CD4-positive, alpha-beta memory T cell (primary cell): Measurements from ENCODE around the gene DGKD. TPM values are rescaled to one million over a fixed set of nuclear protein-coding genes. Genes with fewer than 3 reads are reported as not detected.

Experiments
- CTCF ChIA-PET: fragments of 350-600 bp; sonication (Branson Sonifier 250); formaldehyde crosslinking; loops from one replicate; lab custom pipeline; 2021; ENCODE audit warnings: inconsistent platforms; ENCODE audit not compliant: partially characterized antibody; lab: Charles Lee
- POLR2A ChIA-PET: fragments of 350-600 bp; sonication (Branson Sonifier 250); formaldehyde crosslinking; loops from one replicate; lab custom pipeline; 2021; ENCODE audit not compliant: partially characterized antibody; lab: Charles Lee
- DNase-seq, 5 donors: peaks; one replicate each; pipeline versions ENCODE4 v3.0.0 to v3.0.0-alpha.2; 2020 to 2022; ENCODE audit warnings: mixed read lengths in 1 of 5
- H3K27ac ChIP-seq: one replicate; pipeline ENCODE4 v1.7.0; 2013; ENCODE audit warnings: low read depth, low read length
- H3K27me3 ChIP-seq: 2 replicates; pipeline ENCODE4 v1.7.0; 2013; ENCODE audit warnings: mild to moderate bottlenecking, low read length, moderate library complexity; ENCODE audit not compliant: insufficient read depth
- H3K36me3 ChIP-seq: 2 replicates; pipeline ENCODE4 v1.7.0; 2013; ENCODE audit warnings: mild to moderate bottlenecking, low read length, moderate library complexity; ENCODE audit not compliant: insufficient read depth
- H3K4me1 ChIP-seq: 2 replicates; pipeline ENCODE4 v1.7.0; 2013; ENCODE audit warnings: mild to moderate bottlenecking, low read length, moderate library complexity; ENCODE audit not compliant: insufficient read depth
- H3K4me3 ChIP-seq, 2 donors: one replicate each; pipeline ENCODE4 v1.7.0; 2013; ENCODE audit warnings: low read length in 2 of 2, mild to moderate bottlenecking in 1 of 2
- H3K9me3 ChIP-seq, 2 donors: one replicate each; pipeline ENCODE4 v1.7.0; 2013; ENCODE audit warnings: low read length in 2 of 2, control low read depth in 1 of 2; ENCODE audit not compliant: control insufficient read depth in 1 of 2
- H3K27ac Mint-ChIP-seq, 7 donors: one replicate each; pipeline ENCODE4 v1.8.0; 2020 to 2021; ENCODE audit warnings: mixed read lengths in 7 of 7, mild to moderate bottlenecking in 6 of 7, inconsistent platforms in 3 of 7, moderate library complexity in 3 of 7
- H3K27me3 Mint-ChIP-seq, 2 donors: one replicate each; pipeline ENCODE4 v1.8.0; 2020 to 2021; ENCODE audit warnings: mixed read lengths in 2 of 2
- H3K36me3 Mint-ChIP-seq, 2 donors: one replicate each; pipeline ENCODE4 v1.8.0; 2020 to 2021; ENCODE audit warnings: mixed read lengths in 2 of 2, inconsistent platforms in 1 of 2, mild to moderate bottlenecking in 1 of 2
- H3K4me1 Mint-ChIP-seq, 4 donors: one replicate each; pipeline ENCODE4 v1.8.0; 2020 to 2021; ENCODE audit warnings: mixed read lengths in 4 of 4, mild to moderate bottlenecking in 1 of 4
- H3K4me3 Mint-ChIP-seq, 8 donors: one replicate each; pipeline ENCODE4 v1.8.0; 2020 to 2021; ENCODE audit warnings: mixed read lengths in 8 of 8, mild to moderate bottlenecking in 7 of 8, moderate library complexity in 6 of 8, inconsistent platforms in 3 of 8
- H3K9me3 Mint-ChIP-seq, 8 donors: one replicate each; pipeline ENCODE4 v1.8.0; 2020 to 2021; ENCODE audit warnings: mixed read lengths in 8 of 8, mild to moderate bottlenecking in 5 of 8, inconsistent platforms in 3 of 8, moderate library complexity in 1 of 8
- intact Hi-C: fragments of 100-400 bp; cut with micrococcal nuclease; formaldehyde crosslinking; loops from one replicate; pipeline ENCODE4 v1.15.1; 2023
- polyA plus RNA-seq, 2 donors: library from polyadenylated mRNA; unstranded; fragments of 300-500 nt; fragmentation: Illumina TruSeq; gene quantifications; one replicate each; pipeline ENCODE4 v1.2.3, GENCODE V29; 2021
- total RNA-seq, 2 experiments: library from RNA; stranded (reverse); gene quantifications; one replicate each; pipeline ENCODE4 v1.2.3, GENCODE V29; 2021

Gene DGKD
- total and polyA plus RNA-seq, 4 experiments from 2014 or later: 8.9 to 136 (median 78.8) TPM

- H3K36me3 ChIP-seq: peaks cover 24% of the 10 kb centered on the region
- no peak overlapping the region for H3K4me3 ChIP-seq
- Mint-ChIP-seq H3K4me3 (no peak overlapping the region), H3K27ac (peak overlapping the region in 2 of 7 donors; percentile 37 to 85), H3K27me3 (no peaks in the 10 kb centered on the region), H3K4me1 (no peaks in the 10 kb centered on the region), H3K36me3 (peaks cover 53 to 63% of the 10 kb centered on the region in 2 donors), H3K9me3 (no peaks in the 10 kb centered on the region)
- DNase-seq: no peak
- H3K27ac ChIP-seq: no peak overlapping the region
- no peaks in the 10 kb centered on the region for H3K27me3 ChIP-seq
- intact Hi-C loops: no loop called here
- ChIA-PET POLR2A (no interaction called here), CTCF (no interaction called here)
- H3K4me1 ChIP-seq: no peaks in the 10 kb centered on the region
- no peaks in the 10 kb centered on the region for H3K9me3 ChIP-seq
Observed at GRCh38 chr2:233470839-233471238, 116.5 kb downstream of the DGKD start.

- intact Hi-C loops: no loop called here
- DNase-seq: no peak
- Mint-ChIP-seq H3K27ac (no peak overlapping the region), H3K27me3 (no peaks in the 10 kb centered on the region), H3K4me1 (no peaks in the 10 kb centered on the region), H3K36me3 (peaks cover 47 to 58% of the 10 kb centered on the region in 2 donors), H3K9me3 (no peaks in the 10 kb centered on the region), H3K4me3 (no peak overlapping the region)
- Histone ChIP-seq H3K27ac (no peak overlapping the region), H3K4me3 (no peak overlapping the region), H3K27me3 (no peaks in the 10 kb centered on the region), H3K36me3 (peaks cover 24% of the 10 kb centered on the region), H3K4me1 (no peaks in the 10 kb centered on the region), H3K9me3 (no peaks in the 10 kb centered on the region)
- ChIA-PET CTCF (no interaction called here), POLR2A (no interaction called here)
Observed at GRCh38 chr2:233471291-233472035, 117.2 kb downstream of the DGKD start.

GRCh38 chr2:233473386-233473791, 119.1 kb downstream of the DGKD start:
- no peaks in the 10 kb centered on the region for H3K27me3 ChIP-seq
- ChIA-PET POLR2A (no interaction called here), CTCF (no interaction called here)
- intact Hi-C loops: no loop called here
- no peak overlapping the region for H3K27ac ChIP-seq
- Mint-ChIP-seq H3K36me3 (peaks cover 30 to 45% of the 10 kb centered on the region in 2 donors), H3K4me1 (no peaks in the 10 kb centered on the region), H3K9me3 (no peaks in the 10 kb centered on the region), H3K27me3 (no peaks in the 10 kb centered on the region), H3K4me3 (no peak overlapping the region), H3K27ac (peak overlapping the region in 1 of 7 donors; percentile 62)
- peaks cover 9% of the 10 kb centered on the region for H3K36me3 ChIP-seq
- DNase-seq: no peak
- no peaks in the 10 kb centered on the region for H3K4me1 ChIP-seq
- H3K4me3 ChIP-seq: no peak overlapping the region
- no peaks in the 10 kb centered on the region for H3K9me3 ChIP-seq

GRCh38 chr2:233473878-233474277, 119.6 kb downstream of the DGKD start:
- H3K9me3 ChIP-seq: no peaks in the 10 kb centered on the region
- no peak overlapping the region for H3K27ac ChIP-seq
- H3K4me1 ChIP-seq: no peaks in the 10 kb centered on the region
- Mint-ChIP-seq H3K27me3 (no peaks in the 10 kb centered on the region), H3K9me3 (no peaks in the 10 kb centered on the region), H3K4me1 (no peaks in the 10 kb centered on the region), H3K36me3 (peaks cover 27 to 40% of the 10 kb centered on the region in 2 donors), H3K4me3 (no peak overlapping the region), H3K27ac (no peak overlapping the region)
- intact Hi-C loops: no loop called here
- ChIA-PET CTCF (no interaction called here), POLR2A (no interaction called here)
- H3K4me3 ChIP-seq: no peak overlapping the region
- no peak for DNase-seq
- H3K36me3 ChIP-seq: peaks cover 4% of the 10 kb centered on the region
- H3K27me3 ChIP-seq: no peaks in the 10 kb centered on the region

- H3K27me3 ChIP-seq: no peaks in the 10 kb centered on the region
- no peaks in the 10 kb centered on the region for H3K4me1 ChIP-seq
- H3K27me3 Mint-ChIP-seq: no peaks in the 10 kb centered on the region
- H3K36me3 ChIP-seq: peaks cover 4% of the 10 kb centered on the region
- POLR2A ChIA-PET: no interaction called here
- no peak overlapping the region for H3K4me3 ChIP-seq
- H3K36me3 Mint-ChIP-seq: peaks cover 23 to 33% of the 10 kb centered on the region in 2 donors
- H3K9me3 ChIP-seq: no peaks in the 10 kb centered on the region
- H3K27ac Mint-ChIP-seq: peak overlapping the region in 1 of 7 donors; percentile 12
- no peak overlapping the region for H3K4me3 Mint-ChIP-seq
- intact Hi-C loops: no loop called here
- H3K27ac ChIP-seq: no peak overlapping the region
- CTCF ChIA-PET: no interaction called here
- no peaks in the 10 kb centered on the region for H3K9me3 Mint-ChIP-seq
- no peak for DNase-seq
- no peaks in the 10 kb centered on the region for H3K4me1 Mint-ChIP-seq
Observed at GRCh38 chr2:233474308-233475160, 120.2 kb downstream of the DGKD start.

- intact Hi-C loops: no loop called here
- no peak for DNase-seq
- Histone ChIP-seq H3K27me3 (no peaks in the 10 kb centered on the region), H3K36me3 (no peaks in the 10 kb centered on the region), H3K4me1 (no peaks in the 10 kb centered on the region), H3K27ac (no peak overlapping the region), H3K4me3 (no peak overlapping the region), H3K9me3 (no peaks in the 10 kb centered on the region)
- Mint-ChIP-seq H3K9me3 (no peaks in the 10 kb centered on the region), H3K4me1 (no peaks in the 10 kb centered on the region), H3K4me3 (no peak overlapping the region), H3K36me3 (peaks cover 15 to 27% of the 10 kb centered on the region in 2 donors), H3K27ac (no peak overlapping the region), H3K27me3 (no peaks in the 10 kb centered on the region)
- POLR2A ChIA-PET: no interaction called here
- CTCF ChIA-PET: interaction anchor here (0.6 kb wide), 1 partner anchor 14 kb away, joined by 3 read pairs; no protein-coding TSS in a partner anchor
Observed at GRCh38 chr2:233476063-233476410, 121.7 kb downstream of the DGKD start.

- no peaks in the 10 kb centered on the region for H3K4me1 Mint-ChIP-seq
- no peaks in the 10 kb centered on the region for H3K9me3 Mint-ChIP-seq
- no peak overlapping the region for H3K27ac ChIP-seq
- no peak for DNase-seq
- peaks cover 14 to 30% of the 10 kb centered on the region in 2 donors for H3K36me3 Mint-ChIP-seq
- CTCF ChIA-PET: no interaction called here
- no peaks in the 10 kb centered on the region for H3K27me3 Mint-ChIP-seq
- H3K27me3 ChIP-seq: no peaks in the 10 kb centered on the region
- intact Hi-C loops: no loop called here
- H3K4me3 Mint-ChIP-seq: no peak overlapping the region
- POLR2A ChIA-PET: no interaction called here
- no peak overlapping the region for H3K4me3 ChIP-seq
- H3K36me3 ChIP-seq: no peaks in the 10 kb centered on the region
- no peaks in the 10 kb centered on the region for H3K4me1 ChIP-seq
- no peak overlapping the region for H3K27ac Mint-ChIP-seq
- H3K9me3 ChIP-seq: no peaks in the 10 kb centered on the region
Observed at GRCh38 chr2:233476651-233477547, 122.6 kb downstream of the DGKD start.
